Hindlimb muscle (tissue), 1 donor: Measurements from ENCODE around the gene ITGA1. TPM values are rescaled to one million over a fixed set of nuclear protein-coding genes. Genes with fewer than 3 reads are reported as not detected.

Experiments
- DNase-seq: peaks from one replicate; pipeline ENCODE4 v3.0.0-alpha.2; 2013
- polyA plus RNA-seq: library from polyadenylated mRNA; unstranded; fragments of 120-200 nt; gene quantifications from one replicate; pipeline ENCODE4 v1.2.1, GENCODE V29; 2013; ENCODE audit not compliant: insufficient read length

ITGA1 gene
- polyA plus RNA-seq, 1 donor: 21.6 TPM

DNA sequence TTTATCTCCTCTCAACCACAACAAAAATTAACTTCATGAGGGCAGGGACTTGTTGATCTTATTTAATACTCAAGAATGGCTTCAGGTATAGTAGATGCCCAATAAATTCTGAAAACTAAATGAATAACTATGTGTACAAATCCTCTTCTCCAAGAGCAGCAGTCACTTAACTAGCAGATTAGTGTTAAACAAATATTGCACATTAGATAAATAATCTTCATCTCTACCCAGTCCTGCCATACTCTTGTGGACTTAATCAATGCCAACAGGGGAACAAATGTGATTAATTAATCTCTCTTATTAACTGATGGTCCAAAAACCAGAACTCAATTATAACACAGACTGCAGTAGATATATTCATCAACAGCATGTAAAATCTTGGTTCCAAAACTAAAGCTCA, 15.0 kb upstream of the ITGA1 start:
- no peak for DNase-seq

- DNase-seq: no peak
These were observed 14.4 kb upstream of the ITGA1 start for GRCh38 chr5:52773342-52773741.

GRCh38 chr5:52774005-52774410, 13.7 kb upstream of the ITGA1 start:
- no peak for DNase-seq

DNA sequence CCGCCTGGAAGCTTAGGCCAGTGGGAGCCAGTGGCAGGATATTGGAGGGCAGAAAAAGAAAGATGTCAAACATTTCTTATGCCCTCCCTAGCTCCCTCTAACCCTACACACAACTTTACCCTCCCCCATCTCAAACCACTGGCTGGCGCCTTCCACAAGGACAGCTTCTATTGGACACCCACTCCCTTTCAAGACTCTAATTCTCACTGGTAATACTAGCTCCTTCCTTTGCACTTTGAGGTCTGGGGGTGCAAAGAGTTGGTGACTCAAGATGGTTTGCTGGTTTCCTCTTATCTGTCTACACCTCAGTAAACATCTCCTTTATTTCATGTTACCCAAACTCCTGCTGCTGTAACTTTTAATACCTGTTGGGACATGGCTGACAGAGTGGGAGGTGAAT, 11.6 kb upstream of the ITGA1 start:
- DNase-seq: no peak

DNA sequence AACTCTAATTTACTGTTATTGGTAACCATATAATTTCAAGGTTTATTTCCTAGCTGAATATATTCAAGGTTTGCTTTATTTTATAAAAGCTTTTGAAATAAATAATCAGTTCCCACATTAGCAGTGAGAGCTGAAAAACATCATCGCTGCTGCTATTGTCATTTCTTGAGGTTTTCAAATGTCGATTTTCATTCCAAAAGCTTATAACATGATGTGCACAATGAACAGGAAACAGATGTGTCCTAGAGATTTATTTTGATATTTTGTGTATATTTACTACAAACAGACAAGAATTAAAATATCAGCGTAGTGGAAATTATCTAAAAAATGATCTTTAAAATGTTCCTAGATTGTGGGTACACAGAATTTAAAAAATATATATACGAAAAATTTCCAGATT, 10.5 kb upstream of the ITGA1 start:
- DNase-seq: no peak

GRCh38 chr5:52778781-52779180, 8.9 kb upstream of the ITGA1 start:
- DNase-seq: no peak

DNA sequence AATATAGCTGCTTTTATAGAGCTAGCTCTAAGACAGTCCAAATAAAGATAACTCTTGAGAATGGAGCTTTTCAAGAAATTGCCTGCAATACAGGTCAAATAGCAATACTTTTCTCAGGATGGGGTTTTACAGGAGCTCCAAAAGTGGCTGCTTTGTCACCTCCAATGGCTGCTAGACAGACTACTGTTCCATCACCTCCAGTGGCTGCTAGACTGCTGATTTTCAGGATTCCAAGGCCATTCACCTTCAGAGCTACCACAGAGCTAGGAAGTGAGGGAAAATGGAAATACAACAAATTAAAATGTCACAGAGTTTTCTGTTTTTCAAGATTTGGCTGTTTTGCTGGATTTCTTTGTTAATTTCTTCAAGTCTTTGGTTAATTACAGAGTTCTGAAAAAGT, 8.5 kb upstream of the ITGA1 start:
- no peak for DNase-seq

- no peak for DNase-seq
These were observed 4.3 kb upstream of the ITGA1 start for GRCh38 chr5:52783226-52783959.

DNA sequence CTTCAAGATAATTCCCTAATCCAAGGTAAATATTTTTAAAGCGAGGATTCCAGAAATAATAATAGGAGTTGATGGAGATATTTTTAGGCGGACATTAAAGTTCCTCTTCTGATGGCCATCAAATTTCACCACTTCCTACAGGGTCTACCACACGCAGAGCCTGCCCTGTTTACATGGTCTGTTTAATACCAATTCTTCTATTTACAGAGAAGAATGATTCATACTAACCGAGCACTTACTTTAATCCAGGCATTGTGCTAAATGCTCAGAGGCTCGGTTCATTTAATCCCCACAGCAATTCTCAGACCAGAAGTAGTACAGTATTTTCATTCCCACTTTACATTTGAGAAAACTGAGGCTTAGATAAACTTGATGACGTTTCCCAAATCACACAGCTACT, 3.0 kb upstream of the ITGA1 start:
- DNase-seq: no peak

- no peak for DNase-seq
These were observed 1.3 kb upstream of the ITGA1 start for GRCh38 chr5:52786391-52786790.

DNA sequence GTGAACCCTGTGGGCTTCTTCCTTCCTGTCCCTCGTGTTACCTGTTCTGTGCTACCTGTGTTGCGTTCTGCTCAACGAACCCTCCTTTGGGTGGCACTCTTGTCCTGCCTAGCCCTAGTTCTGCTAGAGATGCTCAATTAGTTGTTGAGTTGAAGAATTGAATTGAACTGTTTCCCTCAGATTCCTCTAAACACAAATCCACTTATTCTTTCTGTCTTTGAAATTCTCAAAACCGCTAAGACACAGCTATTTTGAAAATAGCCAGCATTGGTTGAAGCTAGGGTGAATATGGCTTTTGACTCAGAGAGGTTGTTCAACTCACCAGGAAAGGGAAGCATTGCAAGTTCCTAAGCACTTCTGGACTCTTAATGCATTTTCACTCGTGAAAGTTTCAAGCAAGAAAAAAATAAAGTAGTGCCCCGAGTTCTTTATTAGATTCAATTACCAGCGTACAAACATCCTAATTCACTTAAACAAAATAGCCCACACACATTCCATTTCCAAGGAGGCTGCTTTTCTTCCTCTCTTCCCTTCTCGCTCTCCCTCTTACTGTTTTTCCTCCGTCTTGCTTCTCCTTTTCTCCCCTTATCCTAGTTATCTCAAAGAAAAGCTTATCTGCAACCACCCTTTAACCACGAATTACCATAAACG, 642 bp upstream of the ITGA1 start:
- DNase-seq: no peak

- DNase-seq: no peak
These were observed 747 bp downstream of the ITGA1 start for GRCh38 chr5:52788505-52788821.

GRCh38 chr5:52789378-52789777, 1.7 kb downstream of the ITGA1 start:
- DNase-seq: no peak

DNA sequence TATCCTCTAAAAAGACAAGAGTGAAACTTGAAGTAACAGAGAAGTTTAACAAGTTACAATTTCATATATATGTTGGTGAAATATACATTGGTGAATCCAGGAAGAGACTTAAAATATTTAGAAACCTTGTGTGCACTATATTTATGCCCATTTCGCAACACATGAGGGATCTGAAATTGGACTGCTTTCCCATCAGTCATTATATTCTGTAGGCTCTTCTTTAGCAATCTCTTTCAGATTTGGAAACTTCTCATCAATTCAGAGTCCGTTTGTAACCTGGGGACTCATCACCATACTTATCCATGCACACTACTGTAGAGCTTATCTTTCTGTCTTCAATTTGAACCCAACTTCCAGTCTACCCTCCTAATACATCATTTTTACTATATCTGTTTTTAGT, 2.1 kb downstream of the ITGA1 start:
- DNase-seq: no peak

- DNase-seq: no peak
These were observed 3.6 kb downstream of the ITGA1 start for GRCh38 chr5:52791366-52791765.

GRCh38 chr5:52794519-52794918, 6.8 kb downstream of the ITGA1 start:
- DNase-seq: no peak

DNA sequence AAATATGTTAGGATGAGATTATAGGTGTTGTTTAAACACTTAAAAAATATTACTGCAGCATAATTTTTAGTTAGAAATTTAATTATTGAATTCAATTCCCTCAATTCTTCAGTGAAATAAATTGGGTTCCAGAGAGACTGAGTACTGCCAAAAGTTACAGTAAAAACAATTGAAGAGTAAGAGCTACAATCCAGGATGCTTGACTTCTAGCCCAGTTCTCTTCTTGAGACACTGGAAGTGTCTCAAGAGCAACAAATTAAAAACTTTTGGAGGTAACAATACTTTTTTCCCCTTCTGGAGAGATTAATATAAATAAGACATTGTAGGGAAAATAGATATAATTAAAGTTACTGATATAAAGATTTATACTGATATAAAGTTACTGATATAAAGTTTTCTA, 8.3 kb downstream of the ITGA1 start:
- no peak for DNase-seq

DNA sequence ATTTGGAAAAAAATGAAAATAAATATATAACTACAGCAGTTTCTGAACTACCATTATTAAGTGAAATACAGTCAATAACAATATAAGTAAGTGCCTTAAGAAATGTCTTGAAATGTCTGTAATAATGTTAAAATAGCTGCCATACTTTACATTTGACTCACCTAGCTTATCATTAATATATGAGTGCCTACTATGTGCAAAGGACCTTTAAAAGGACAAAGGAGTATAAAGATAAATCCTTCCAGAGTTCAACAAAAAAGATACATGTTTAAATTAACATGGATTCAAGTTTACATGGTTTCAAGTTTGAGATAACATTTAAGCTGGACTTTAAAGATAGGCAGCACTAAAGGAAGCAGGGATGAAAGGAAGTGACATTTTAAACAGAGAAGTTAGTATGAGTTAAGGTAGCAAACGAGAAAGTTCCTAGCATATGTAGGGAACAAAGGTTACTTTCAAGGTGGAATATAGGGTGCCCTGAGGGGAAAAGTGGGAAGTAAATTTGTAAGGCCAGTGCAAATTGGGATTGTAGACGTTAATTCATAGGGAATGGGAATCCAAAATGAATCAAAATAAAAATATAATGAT, 8.9 kb downstream of the ITGA1 start:
- DNase-seq: no peak

DNA sequence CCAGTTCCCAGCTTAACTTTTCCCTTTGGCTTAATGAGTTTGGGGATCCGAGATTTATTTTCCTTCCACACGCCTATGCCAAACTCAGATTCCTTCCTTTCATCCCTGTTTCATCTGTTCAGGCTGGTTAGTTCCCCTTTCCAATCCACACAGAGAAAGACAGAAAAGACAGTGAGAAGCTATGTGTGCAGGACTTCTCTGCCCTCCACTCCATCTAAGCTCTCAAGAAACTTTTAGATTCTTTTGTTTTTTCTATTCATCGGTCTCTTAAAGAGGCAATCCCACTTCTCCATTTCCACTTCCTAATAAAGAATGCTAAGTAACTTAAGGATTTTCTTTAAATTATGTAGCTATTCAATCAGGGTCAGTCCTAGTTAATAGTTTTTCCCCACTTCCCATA, 11.2 kb downstream of the ITGA1 start:
- no peak for DNase-seq

DNA sequence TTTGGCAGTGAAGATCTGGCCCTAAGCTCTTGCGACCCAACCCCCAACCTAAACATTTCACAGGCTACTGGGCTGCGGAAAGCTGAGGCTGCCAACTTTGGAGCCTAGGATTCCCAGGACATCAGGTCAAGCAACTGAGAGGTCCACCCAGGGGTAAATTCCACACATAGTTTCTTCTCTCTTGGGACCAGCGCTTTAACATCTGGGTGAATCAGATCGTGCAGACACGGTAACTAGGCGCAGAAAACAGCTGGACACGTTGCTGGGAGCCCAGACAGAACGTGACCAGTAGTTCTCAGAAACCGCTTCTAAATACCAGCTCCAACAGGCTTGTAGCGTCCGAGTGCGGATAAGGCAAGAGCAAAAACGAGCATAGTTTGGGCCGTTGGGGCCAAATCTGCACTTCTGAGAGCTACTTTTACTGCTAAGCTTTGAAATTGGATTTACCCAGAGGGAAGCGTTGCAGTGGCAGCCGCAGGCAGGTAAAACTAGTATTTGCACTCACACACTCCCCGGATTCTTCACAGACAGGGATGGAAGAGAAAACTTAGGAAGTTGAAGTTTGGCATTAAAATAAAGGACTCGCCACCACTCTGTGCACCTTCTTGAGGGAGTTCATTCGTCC, 11.8 kb downstream of the ITGA1 start:
- DNase-seq: peak; percentile 71

- peak; percentile 96 for DNase-seq
These were observed 12.3 kb downstream of the ITGA1 start for GRCh38 chr5:52799983-52800393.

- peak; percentile 65 for DNase-seq
These were observed 12.9 kb downstream of the ITGA1 start for GRCh38 chr5:52800394-52801213.

GRCh38 chr5:52801329-52801728, 13.6 kb downstream of the ITGA1 start:
- no peak for DNase-seq
